Thyroid gland (tissue), 4 donors: ENCODE data around the gene OR2W3.

Source experiments
- CTCF ChIP-seq, 6 experiments: fragments of 200-600 bp in 3 of 6; fragments of 450-650 bp in 3 of 6; sonication (generic) in 3 of 6; IDR thresholded peaks; one replicate each; pipeline ENCODE4 v1.5.1; 2016 to 2019; ENCODE audit warnings: antibody characterized with exemption in 6 of 6, mild to moderate bottlenecking in 2 of 6, inconsistent platforms in 1 of 6, moderate library complexity in 1 of 6
- POLR2A ChIP-seq, 2 donors: fragments of 450-650 bp; IDR thresholded peaks; one replicate each; pipeline ENCODE4 v1.6.1; 2017; ENCODE audit warnings: antibody characterized with exemption in 2 of 2, mild to moderate bottlenecking in 2 of 2, moderate library complexity in 1 of 2

- TF ChIP-seq CTCF (IDR thresholded peaks at IDR 0.05) (no peak), POLR2A (IDR thresholded peaks at IDR 0.05) (no peak)
Observed at GRCh38 chr1:247895976-247896375, 589 bp downstream of the OR2W3 start.
